ENCODE results near the gene MUC16.

DNA sequence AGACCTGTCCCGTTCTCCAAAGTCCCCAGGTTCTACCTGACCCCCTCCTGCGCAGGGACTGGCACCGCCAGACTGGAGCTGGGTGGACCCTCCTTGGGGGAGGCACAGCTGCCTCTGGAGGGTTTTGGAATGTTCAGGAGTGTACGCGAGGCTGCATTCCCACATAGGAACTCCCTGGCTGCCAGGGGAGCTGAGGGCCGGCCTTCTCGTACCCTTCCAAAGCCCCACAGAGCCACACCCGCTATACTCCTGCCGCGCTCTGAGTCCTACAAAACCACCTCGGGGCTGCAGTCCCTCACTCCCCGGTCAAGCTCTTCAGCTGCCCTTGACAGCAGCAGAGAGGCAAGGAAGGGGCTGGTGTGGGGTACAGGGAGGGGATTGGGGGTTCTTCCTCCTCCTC, 484 bp upstream of the MUC16 start:
- TF ChIP-seq ZBTB7A (tag by site-specific recombination; IDR thresholded peaks at IDR 0.05; ENCODE audit: low read depth), result no peak
- TF ChIP-seq, protein P1, sequence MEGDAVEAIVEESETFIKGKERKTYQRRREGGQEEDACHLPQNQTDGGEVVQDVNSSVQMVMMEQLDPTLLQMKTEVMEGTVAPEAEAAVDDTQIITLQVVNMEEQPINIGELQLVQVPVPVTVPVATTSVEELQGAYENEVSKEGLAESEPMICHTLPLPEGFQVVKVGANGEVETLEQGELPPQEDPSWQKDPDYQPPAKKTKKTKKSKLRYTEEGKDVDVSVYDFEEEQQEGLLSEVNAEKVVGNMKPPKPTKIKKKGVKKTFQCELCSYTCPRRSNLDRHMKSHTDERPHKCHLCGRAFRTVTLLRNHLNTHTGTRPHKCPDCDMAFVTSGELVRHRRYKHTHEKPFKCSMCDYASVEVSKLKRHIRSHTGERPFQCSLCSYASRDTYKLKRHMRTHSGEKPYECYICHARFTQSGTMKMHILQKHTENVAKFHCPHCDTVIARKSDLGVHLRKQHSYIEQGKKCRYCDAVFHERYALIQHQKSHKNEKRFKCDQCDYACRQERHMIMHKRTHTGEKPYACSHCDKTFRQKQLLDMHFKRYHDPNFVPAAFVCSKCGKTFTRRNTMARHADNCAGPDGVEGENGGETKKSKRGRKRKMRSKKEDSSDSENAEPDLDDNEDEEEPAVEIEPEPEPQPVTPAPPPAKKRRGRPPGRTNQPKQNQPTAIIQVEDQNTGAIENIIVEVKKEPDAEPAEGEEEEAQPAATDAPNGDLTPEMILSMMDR (tag by site-specific recombination; IDR thresholded peaks at IDR 0.05), result no peak
- TF ChIP-seq, protein P2, sequence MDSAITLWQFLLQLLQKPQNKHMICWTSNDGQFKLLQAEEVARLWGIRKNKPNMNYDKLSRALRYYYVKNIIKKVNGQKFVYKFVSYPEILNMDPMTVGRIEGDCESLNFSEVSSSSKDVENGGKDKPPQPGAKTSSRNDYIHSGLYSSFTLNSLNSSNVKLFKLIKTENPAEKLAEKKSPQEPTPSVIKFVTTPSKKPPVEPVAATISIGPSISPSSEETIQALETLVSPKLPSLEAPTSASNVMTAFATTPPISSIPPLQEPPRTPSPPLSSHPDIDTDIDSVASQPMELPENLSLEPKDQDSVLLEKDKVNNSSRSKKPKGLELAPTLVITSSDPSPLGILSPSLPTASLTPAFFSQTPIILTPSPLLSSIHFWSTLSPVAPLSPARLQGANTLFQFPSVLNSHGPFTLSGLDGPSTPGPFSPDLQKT (IDR thresholded peaks at IDR 0.05; ENCODE audit: borderline replicate concordance, low read depth, low read length), result no peak

Data from HEK293 (cell line).